Endothelial cell of umbilical vein (primary cell): ENCODE data around the gene WNT11. TPM values are rescaled to one million over a fixed set of nuclear protein-coding genes. Genes with fewer than 3 reads are reported as not detected.

Experiments used
- BruUV-seq: library from RNA; stranded (reverse); fragments of 400-500 nt; replicated peaks from 2 replicates; lab custom pipeline; 2021; lab: Mats Ljungman, UMichigan
- CTCF ChIA-PET: fragments of 300-600, 350-600 bp; sonication (Branson Sonifier 250); formaldehyde crosslinking; loops from one replicate; lab custom pipeline; 2021; ENCODE audit warnings: antibody characterized with exemption, inconsistent platforms; lab: Charles Lee
- POLR2A ChIA-PET: fragments of 300-600, 350-600 bp; sonication (Branson Sonifier 250); formaldehyde crosslinking; loops from one replicate; lab custom pipeline; 2021; ENCODE audit warnings: antibody characterized with exemption, inconsistent platforms; lab: Charles Lee
- DNase-seq: peaks from one replicate; pipeline ENCODE4 v3.0.0-alpha.2; 2011; ENCODE audit warnings: low read depth, low spot score
- FAIRE-seq: peaks from 2 replicates; lab custom pipeline; 2011; peaks lifted over from hg19 to GRCh38; lab: Jason Lieb, UNC
- H2AFZ ChIP-seq: 2 replicates; pipeline ENCODE4 v1.6.0; 2012; ENCODE audit warnings: low read depth, low read length, control low read depth, inconsistent platforms
- H3K27ac ChIP-seq: 2 replicates; pipeline ENCODE4 v1.5.1; 2011; ENCODE audit warnings: low read depth, mild to moderate bottlenecking, control low read depth, low read length, moderate library complexity; ENCODE audit not compliant: insufficient read depth
- H3K27me3 ChIP-seq, 2 experiments: 2 replicates each; pipeline versions ENCODE4 v1.6.0 to v1.6.1; 2011; ENCODE audit warnings: low read length in 2 of 2, mixed read lengths in 1 of 2; ENCODE audit not compliant: control insufficient read depth in 2 of 2, insufficient read depth in 2 of 2
- H3K36me3 ChIP-seq, 2 experiments: 2 replicates in 1 of 2; 3 replicates in 1 of 2; pipeline ENCODE4 v1.5.1; 2011; ENCODE audit warnings: low read length in 2 of 2, mild to moderate bottlenecking in 1 of 2, moderate library complexity in 1 of 2; ENCODE audit not compliant: control insufficient read depth in 2 of 2, insufficient read depth in 2 of 2; ENCODE audit errors: extremely low read depth in 1 of 2
- H3K4me1 ChIP-seq: 3 replicates; pipeline ENCODE4 v1.5.1; 2011; ENCODE audit warnings: mild to moderate bottlenecking, low read length; ENCODE audit not compliant: control insufficient read depth, insufficient read depth; ENCODE audit errors: extremely low read depth
- H3K4me2 ChIP-seq: 2 replicates; pipeline ENCODE4 v1.6.1; 2011; ENCODE audit warnings: low read length, control low read depth, mixed read lengths; ENCODE audit not compliant: insufficient read depth
- H3K4me3 ChIP-seq, 3 experiments: fragments of 200-600 bp in 1 of 3; sonication (generic), shearing (Covaris generic) in 1 of 3; replicated peaks in 1 of 3; 2 replicates each; pipeline ENCODE4 v1.5.1; 2011 to 2016; ENCODE audit warnings: control low read depth in 3 of 3, low read length in 3 of 3, mild to moderate bottlenecking in 2 of 3, inconsistent platforms in 1 of 3, low read depth in 1 of 3, moderate library complexity in 1 of 3; ENCODE audit not compliant: insufficient read depth in 1 of 3
- H3K79me2 ChIP-seq: 2 replicates; pipeline ENCODE4 v1.6.0; 2012; ENCODE audit warnings: low read length, inconsistent platforms; ENCODE audit not compliant: control insufficient read depth, insufficient read depth
- H3K9ac ChIP-seq: replicated peaks from 2 replicates; pipeline ENCODE3; 2011; ENCODE audit warnings: low read length, control low read depth; ENCODE audit not compliant: insufficient read depth; ENCODE audit errors: extremely low read depth
- H3K9me1 ChIP-seq: replicated peaks from 3 replicates; pipeline ENCODE4 v1.6.0; 2011; ENCODE audit warnings: mild to moderate bottlenecking, low read length; ENCODE audit not compliant: control insufficient read depth, insufficient read depth; ENCODE audit errors: extremely low read depth
- H3K9me3 ChIP-seq: replicated peaks from 2 replicates; pipeline ENCODE4 v1.5.1; 2012; ENCODE audit warnings: low read length, inconsistent platforms; ENCODE audit not compliant: control insufficient read depth, insufficient read depth
- H4K20me1 ChIP-seq: replicated peaks from 2 replicates; pipeline ENCODE3; 2011; ENCODE audit warnings: mild to moderate bottlenecking, low read length; ENCODE audit not compliant: control insufficient read depth, insufficient read depth; ENCODE audit errors: extremely low read depth
- EZH2 ChIP-seq: IDR thresholded peaks from 2 replicates; pipeline ENCODE4 v1.6.1; 2012; ENCODE audit warnings: borderline replicate concordance, low read depth, mild to moderate bottlenecking, moderate library complexity, low read length, inconsistent platforms; ENCODE audit not compliant: severe bottlenecking
- FOS ChIP-seq: IDR thresholded peaks from 2 replicates; pipeline ENCODE4 v1.6.1; 2011; ENCODE audit warnings: mild to moderate bottlenecking, low read length, moderate library complexity, borderline replicate concordance; ENCODE audit not compliant: insufficient read depth
- GATA2 ChIP-seq: IDR thresholded peaks from 2 replicates; pipeline ENCODE4 v1.7.0; 2011; ENCODE audit warnings: low read depth, mild to moderate bottlenecking, moderate library complexity, mixed read lengths, low read length; ENCODE audit not compliant: insufficient read length, insufficient read depth
- JUN ChIP-seq: IDR thresholded peaks from 2 replicates; pipeline ENCODE4 v1.6.1; 2011; ENCODE audit warnings: borderline replicate concordance, low read depth; ENCODE audit not compliant: insufficient read length, insufficient read depth
- MYC ChIP-seq: IDR thresholded peaks from one replicate; pipeline ENCODE4 v1.6.1; 2011; ENCODE audit warnings: mild to moderate bottlenecking, low read depth, low read length
- POLR2A ChIP-seq: IDR thresholded peaks from 2 replicates; pipeline ENCODE4 v1.6.1; 2012; ENCODE audit warnings: low read depth, mild to moderate bottlenecking, control low read depth, low read length
- POLR2AphosphoS5 ChIP-seq: IDR thresholded peaks from 2 replicates; pipeline ENCODE4 v1.6.1; 2012; ENCODE audit warnings: low read depth, mild to moderate bottlenecking, control low read depth, low read length, moderate library complexity; ENCODE audit not compliant: insufficient read depth
- dilution Hi-C: fragments of 300-500 bp; cut with MboI; formaldehyde crosslinking; loops from one replicate; pipeline ENCODE4 v1.15.0; 2019; ENCODE audit warnings: low sequenced_read_pairs; ENCODE audit not compliant: extremely low pct_ligation_motif_present
- intact Hi-C: fragments of 100-400 bp; cut with micrococcal nuclease; formaldehyde crosslinking; loops from one replicate; pipeline ENCODE4 v1.10.0; 2022
- polyA plus RNA-seq, 4 experiments: library from polyadenylated mRNA; depleted of rRNA in 3 of 4; stranded (reverse) in 3 of 4; unstranded in 1 of 4; fragments of >200 nt; gene quantifications; 2 replicates each; pipeline versions ENCODE4 v1.2.1 to v1.2.3, GENCODE V29; 2011 to 2012; ENCODE audit warnings: missing spikeins in 1 of 4
- total RNA-seq: library from RNA; stranded (reverse); gene quantifications from 2 replicates; pipeline ENCODE4 v1.2.3, GENCODE V29; 2021
- TF ChIP-seq, protein P1 (sequence below): IDR thresholded peaks from 2 replicates; pipeline ENCODE4 v1.6.1; 2011; ENCODE audit not compliant: insufficient read depth, insufficient read length
- TF ChIP-seq, protein P2 (sequence below), 2 donors: IDR thresholded peaks; 1 replicate in 1 of 2; 2 replicates in 1 of 2; pipeline ENCODE4 v1.5.1; 2011; ENCODE audit warnings: low read length in 2 of 2, mild to moderate bottlenecking in 2 of 2, moderate library complexity in 2 of 2, control low read depth in 1 of 2, inconsistent platforms in 1 of 2, low read depth in 1 of 2; ENCODE audit not compliant: insufficient read depth in 1 of 2; ENCODE audit errors: extremely low read depth in 1 of 2

The WNT11 gene
- total and polyA plus RNA-seq, 2 donors (not counting 3 experiments of a cell fraction or from before 2014, with no cell fraction given), result not detected

DNA sequence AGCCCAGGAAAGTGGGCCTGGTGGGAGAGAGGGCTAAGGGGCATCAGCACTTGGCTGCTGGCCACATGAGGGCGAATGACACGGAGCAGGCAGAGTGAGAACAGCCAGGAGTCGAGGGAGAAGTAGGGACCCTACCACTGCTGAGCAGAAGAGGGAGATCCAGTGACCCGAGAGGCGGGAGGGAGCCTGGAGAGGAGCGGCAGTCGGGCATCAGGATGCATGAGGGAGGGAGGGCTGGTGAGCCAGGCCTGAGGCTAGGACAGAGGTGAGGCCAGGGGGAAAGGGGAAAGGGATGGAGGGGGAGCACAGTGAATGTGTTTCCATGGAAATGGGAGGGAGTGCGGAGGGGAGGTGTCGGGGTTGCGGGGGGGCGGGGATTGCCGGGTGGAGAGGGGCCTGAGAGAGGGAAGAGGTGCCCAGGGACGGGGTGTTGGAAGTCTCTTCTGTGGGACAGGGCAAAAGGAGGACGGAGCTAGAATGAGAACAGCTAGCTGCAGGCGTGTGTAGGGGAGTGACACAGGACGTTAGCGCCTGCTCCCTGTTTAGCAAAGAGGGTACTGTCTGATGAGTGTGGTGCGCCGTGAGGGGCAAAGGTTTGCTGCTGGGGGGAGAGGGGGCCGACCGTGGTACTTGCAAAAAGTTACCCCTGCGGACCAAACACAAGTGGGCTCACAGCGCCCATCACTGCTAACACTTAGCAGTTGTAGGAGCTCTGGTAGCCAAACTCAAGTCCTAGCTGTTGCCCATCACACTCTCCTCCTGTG is 37.1 kb upstream of the WNT11 start:
- H4K20me1 ChIP-seq, result no peaks in the 10 kb centered on the region
- TF ChIP-seq JUN, result no peak
- no peak for TF ChIP-seq MYC
- no peak for TF ChIP-seq EZH2
- no peak for TF ChIP-seq GATA2
- no peak for TF ChIP-seq POLR2AphosphoS5
- TF ChIP-seq, protein P1, sequence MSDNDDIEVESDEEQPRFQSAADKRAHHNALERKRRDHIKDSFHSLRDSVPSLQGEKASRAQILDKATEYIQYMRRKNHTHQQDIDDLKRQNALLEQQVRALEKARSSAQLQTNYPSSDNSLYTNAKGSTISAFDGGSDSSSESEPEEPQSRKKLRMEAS, result no peak
- no peak for TF ChIP-seq POLR2A
- no peak for TF ChIP-seq FOS
- TF ChIP-seq, protein P2, sequence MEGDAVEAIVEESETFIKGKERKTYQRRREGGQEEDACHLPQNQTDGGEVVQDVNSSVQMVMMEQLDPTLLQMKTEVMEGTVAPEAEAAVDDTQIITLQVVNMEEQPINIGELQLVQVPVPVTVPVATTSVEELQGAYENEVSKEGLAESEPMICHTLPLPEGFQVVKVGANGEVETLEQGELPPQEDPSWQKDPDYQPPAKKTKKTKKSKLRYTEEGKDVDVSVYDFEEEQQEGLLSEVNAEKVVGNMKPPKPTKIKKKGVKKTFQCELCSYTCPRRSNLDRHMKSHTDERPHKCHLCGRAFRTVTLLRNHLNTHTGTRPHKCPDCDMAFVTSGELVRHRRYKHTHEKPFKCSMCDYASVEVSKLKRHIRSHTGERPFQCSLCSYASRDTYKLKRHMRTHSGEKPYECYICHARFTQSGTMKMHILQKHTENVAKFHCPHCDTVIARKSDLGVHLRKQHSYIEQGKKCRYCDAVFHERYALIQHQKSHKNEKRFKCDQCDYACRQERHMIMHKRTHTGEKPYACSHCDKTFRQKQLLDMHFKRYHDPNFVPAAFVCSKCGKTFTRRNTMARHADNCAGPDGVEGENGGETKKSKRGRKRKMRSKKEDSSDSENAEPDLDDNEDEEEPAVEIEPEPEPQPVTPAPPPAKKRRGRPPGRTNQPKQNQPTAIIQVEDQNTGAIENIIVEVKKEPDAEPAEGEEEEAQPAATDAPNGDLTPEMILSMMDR (IDR thresholded peaks at IDR 0.05; ENCODE audit: extremely low read depth in 1 of 2, insufficient read depth in 1 of 2, low read depth in 1 of 2, low read length in 2 of 2), result no peak
- no peak overlapping the region for H3K9ac ChIP-seq
- DNase-seq (no peak), FAIRE-seq (no peak)
- H3K4me2 ChIP-seq, result no peak overlapping the region
- H3K27me3 ChIP-seq, result no peaks in the 10 kb centered on the region
- ChIA-PET CTCF (interaction anchor here (0.7 to 1.5 kb wide), 3 partner anchors 10 to 35 kb away, joined by 3 read pairs; no protein-coding TSS in a partner anchor), POLR2A (no interaction called here)
- H3K9me3 ChIP-seq, result no peaks in the 10 kb centered on the region
- H3K4me3 ChIP-seq, result no peak overlapping the region
- no TSS peak for BruUV-seq
- H3K36me3 ChIP-seq, result no peaks in the 10 kb centered on the region
- H3K4me1 ChIP-seq, result peaks cover 6% of the 10 kb centered on the region
- dilution Hi-C loops (no loop called here), intact Hi-C loops (no loop called here)
- H3K27ac ChIP-seq, result no peak overlapping the region
- H3K9me1 ChIP-seq, result no peaks in the 10 kb centered on the region
- H2AFZ ChIP-seq, result no peak overlapping the region
- H3K79me2 ChIP-seq, result no peaks in the 10 kb centered on the region
